HG03432 (cell line): ENCODE results near the gene SDSL.

Source experiments
- ATAC-seq: cut with Tn5 transposase; IDR thresholded peaks from one replicate; pipeline ENCODE4 v1.9.1; 2021; ENCODE audit warnings: mild to moderate bottlenecking, moderate library complexity; ENCODE audit not compliant: unreplicated experiment

The SDSL gene

GRCh38 chr12:113418213-113418879 is 3.8 kb upstream of the SDSL start:
- no peak for ATAC-seq

GRCh38 chr12:113420996-113421595 is 1.1 kb upstream of the SDSL start:
- no peak for ATAC-seq

- ATAC-seq, result no peak
Measured at GRCh38 chr12:113422886-113423669, 898 bp downstream of the SDSL start.

- ATAC-seq, result no peak
Measured at GRCh38 chr12:113424456-113424855, 2.3 kb downstream of the SDSL start.

- ATAC-seq, result no peak
Measured at GRCh38 chr12:113424915-113425823, 3.0 kb downstream of the SDSL start.

- ATAC-seq, result no peak
Measured at GRCh38 chr12:113425960-113426453, 3.8 kb downstream of the SDSL start.

- ATAC-seq, result no peak
Measured at GRCh38 chr12:113427882-113428281, 5.7 kb downstream of the SDSL start.

- ATAC-seq, result no peak
Measured at GRCh38 chr12:113428482-113428881, 6.3 kb downstream of the SDSL start.

- no peak for ATAC-seq
Measured at GRCh38 chr12:113432986-113433385, 10.8 kb downstream of the SDSL start.

GRCh38 chr12:113435367-113435766 is 13.2 kb downstream of the SDSL start:
- ATAC-seq, result no peak

GRCh38 chr12:113436586-113436985 is 14.4 kb downstream of the SDSL start:
- no peak for ATAC-seq

GRCh38 chr12:113436993-113437728 is 15.0 kb downstream of the SDSL start:
- ATAC-seq, result no peak

- ATAC-seq, result no peak
Measured at GRCh38 chr12:113437729-113438100, 15.5 kb downstream of the SDSL start.

GRCh38 chr12:113438523-113439300 is 16.5 kb downstream of the SDSL start:
- no peak for ATAC-seq

- no peak for ATAC-seq
Measured at GRCh38 chr12:113439301-113439597, 17.1 kb downstream of the SDSL start.

GRCh38 chr12:113439606-113440030 is 17.4 kb downstream of the SDSL start:
- no peak for ATAC-seq

GRCh38 chr12:113440336-113440735 is 18.2 kb downstream of the SDSL start:
- ATAC-seq, result no peak

GRCh38 chr12:113440947-113441782 is 19.0 kb downstream of the SDSL start:
- no peak for ATAC-seq
